Measurements from ENCODE around the gene LYRM9.
"Not testable (repeated sequence)": the region's sequence is repeated elsewhere in the genome, so short reads cannot be mapped to it uniquely, and the experiment has no call there.

Gene LYRM9

DNA sequence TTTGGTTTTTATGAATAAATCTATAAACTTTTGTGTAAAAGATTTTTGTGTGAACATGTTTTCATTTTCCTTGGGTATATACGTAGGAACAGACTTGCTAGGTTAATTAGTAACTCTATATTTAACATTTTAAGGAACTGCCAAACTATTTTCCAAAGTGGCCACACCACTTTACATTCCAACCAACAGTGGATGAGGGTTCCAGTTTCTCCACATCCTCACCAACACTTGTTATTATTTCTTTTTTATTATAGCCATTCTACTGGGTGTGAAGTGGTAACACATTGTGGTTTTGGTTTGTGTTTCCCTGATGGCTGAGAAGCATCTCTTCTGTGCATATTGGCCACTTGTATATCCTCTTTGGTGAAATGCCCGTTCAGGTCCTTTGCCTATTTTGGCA lies 20.0 kb downstream of the LYRM9 start:
- DNase-seq: no peak

DNA sequence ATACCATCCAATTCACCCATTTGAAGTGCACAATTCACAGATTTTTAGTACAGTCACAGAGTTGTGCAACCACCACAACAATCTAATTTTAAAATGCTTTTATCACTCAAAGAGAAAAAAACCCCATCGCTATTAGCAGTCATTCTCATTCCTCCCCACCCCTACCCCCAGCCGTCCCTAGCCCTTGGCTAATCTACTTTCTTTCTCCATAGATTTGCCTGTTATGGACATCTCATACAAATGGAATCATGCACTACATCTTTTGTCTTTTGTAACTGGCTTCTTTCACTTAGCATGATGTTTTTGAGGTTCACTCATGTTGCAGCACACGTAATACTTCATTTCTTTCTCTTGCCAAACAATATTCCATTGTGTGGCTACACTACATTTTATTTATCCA lies 20.4 kb downstream of the LYRM9 start:
- no peak for DNase-seq

GRCh38 chr17:27871407-27871806 lies 21.8 kb downstream of the LYRM9 start:
- no peak for DNase-seq

DNA sequence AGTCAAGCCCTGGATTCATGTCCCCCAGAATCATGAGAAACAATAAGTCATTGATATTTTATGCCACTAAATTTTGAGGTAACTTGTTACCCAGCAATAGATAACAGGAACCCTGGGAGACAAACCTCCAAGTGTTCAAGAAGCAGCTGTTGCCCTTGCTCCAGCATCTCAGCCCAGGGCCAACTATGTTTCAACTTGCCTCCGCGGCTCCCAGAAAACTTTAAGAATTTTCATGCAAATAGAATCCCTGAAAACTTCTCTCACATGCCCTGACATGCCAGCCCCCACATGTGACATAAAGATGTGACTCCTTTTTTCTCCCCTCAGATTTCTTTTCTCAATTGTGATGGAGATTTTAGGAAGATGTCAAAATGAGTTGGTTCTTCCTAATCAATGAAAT lies 22.8 kb downstream of the LYRM9 start:
- DNase-seq: no peak

- DNase-seq: no peak
These were observed 24.6 kb downstream of the LYRM9 start for GRCh38 chr17:27868565-27868964.

GRCh38 chr17:27862840-27863239 lies 30.3 kb downstream of the LYRM9 start:
- no peak for DNase-seq

DNA sequence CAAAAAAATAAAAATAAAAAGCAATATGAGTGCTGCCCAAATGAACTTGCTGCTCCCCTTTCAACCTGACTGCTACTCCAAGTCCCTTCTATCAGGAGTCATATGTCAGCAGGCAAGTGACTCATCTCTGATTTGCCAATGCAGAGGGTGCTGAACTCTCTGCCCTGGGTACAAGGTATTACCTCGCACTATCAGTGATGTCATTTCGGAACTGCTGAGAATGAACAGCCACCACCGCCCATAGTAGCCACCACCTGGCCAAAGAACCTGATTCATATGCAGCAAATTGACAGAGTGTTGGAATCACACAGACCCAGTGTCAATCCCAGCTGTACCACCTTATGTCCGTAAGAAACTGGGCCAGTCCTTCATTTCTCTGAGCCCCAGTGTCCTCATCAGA lies 31.2 kb downstream of the LYRM9 start:
- no peak for DNase-seq

DNA sequence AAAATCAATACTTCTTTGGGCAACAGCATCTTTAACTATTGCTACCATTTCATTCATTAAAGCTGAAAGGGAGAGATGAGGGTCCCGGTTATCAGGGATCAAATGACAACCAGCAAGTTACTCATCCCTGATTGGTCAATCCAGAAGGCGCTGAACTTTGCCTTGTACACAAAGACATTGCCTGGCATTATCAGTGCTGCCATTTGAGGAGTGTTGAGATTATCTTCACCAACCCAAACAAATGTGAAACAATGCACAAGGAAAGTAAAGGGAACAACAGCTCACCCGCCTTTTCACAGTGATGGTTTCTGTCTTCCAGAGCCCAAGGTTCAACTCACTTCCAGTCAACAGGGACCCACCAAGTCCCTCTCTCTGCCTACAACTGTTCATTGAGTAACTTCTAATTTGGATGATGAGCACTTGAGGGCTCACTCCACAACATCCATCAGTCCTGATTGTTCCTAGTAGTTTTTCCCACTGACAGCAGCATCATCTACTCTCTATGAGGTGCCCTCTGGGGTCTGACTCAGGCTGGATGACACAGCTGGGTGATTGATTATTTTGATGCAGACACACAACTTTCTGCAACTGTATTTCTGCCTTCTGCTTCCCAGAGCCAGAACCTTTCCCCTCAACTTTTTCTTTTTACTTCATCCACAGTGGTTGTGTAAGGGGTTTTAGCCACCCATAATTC lies 32.0 kb downstream of the LYRM9 start:
- no peak for DNase-seq

DNA sequence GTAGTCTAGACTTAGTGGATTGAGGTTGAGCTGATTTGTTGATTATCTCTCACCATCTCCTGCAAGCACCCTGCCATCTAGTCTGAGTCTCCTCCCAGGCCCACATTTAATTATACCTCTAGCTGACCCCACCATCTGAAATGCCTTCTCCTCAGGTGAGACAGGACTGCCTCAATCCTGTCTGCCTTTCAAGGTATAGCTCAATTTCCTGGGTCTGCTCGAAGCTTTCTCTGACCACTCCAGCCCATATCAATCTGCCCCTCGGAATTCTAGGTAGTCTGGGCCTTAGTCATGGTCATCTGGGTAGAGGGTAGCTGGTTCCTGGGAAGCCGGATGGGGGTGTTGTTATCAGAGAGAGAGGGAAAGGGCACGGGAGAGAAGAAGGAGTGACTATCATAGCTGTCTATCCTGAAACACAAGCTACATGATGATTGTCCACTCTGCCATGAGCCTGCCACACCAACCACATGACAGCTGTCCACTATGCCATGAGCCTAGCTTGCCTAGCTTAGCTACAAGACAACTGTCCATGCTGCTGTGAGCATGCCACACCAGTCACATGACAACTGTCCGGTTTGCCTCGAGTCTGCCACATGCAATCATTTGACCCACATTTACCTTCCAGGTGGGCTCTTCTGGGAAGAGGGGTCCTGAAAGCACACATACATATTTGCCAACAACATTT lies 34.4 kb downstream of the LYRM9 start:
- DNase-seq: no peak

DNA sequence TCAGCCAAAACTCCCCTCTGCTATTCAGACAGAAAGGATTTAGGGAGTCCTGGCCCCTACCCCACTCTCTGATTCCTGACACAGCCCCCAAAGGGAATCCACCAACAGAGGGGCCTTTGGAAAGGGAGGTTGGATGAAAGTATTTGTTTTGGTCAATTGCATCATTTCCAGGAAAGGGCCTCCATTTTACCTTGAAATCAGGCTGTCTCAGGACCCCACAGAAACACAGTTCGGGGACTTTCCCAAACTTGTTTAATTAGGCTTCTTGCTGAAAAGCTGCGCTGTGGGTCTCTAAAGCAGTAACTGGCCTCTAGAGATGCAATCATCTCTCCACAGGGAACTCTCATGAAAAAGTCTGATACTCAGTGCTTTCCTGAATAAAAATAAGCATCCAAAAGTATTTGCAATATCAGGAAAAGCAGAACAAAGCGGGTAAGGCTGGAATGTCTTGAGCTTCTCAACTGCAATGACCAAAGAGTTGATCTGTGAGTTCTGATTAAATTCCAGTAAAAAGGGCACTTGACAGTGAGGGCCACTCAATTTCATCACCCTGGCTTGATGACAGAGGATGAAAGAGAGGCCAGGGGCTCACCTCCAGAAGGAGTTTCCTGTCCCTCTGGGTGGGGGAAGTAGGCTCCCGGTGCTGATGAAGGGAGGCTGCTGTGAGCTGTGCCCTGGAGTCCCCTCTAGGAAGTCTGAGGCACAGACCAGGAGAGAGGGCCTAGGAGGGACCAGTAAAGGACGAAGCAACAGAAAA lies 36.3 kb downstream of the LYRM9 start:
- DNase-seq: no peak

GRCh38 chr17:27855454-27855853 lies 37.7 kb downstream of the LYRM9 start:
- DNase-seq: no peak

DNA sequence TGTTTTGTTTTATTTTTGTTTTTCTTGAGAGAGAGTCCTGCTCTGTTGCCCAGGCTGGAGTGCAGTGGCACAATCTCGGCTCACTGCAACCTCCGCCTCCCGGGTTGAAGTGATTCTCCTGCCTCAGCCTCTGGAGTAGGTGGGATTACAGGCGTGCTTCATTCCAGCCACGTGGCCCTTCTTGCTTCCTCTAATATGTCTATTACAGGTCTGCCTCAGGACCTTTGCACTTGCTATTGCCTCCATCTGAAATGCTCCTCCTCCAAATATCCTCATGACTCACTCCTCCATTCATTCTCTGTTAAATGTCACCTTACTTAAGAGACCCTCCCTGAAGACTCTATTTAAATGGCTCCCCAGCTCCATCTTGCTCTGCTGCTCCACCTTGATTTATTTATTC lies 39.0 kb downstream of the LYRM9 start:
- no peak for DNase-seq

- DNase-seq: no peak
These were observed 40.1 kb downstream of the LYRM9 start for GRCh38 chr17:27853091-27853490.

GRCh38 chr17:27849474-27850185 lies 43.5 kb downstream of the LYRM9 start:
- DNase-seq: no peak

DNA sequence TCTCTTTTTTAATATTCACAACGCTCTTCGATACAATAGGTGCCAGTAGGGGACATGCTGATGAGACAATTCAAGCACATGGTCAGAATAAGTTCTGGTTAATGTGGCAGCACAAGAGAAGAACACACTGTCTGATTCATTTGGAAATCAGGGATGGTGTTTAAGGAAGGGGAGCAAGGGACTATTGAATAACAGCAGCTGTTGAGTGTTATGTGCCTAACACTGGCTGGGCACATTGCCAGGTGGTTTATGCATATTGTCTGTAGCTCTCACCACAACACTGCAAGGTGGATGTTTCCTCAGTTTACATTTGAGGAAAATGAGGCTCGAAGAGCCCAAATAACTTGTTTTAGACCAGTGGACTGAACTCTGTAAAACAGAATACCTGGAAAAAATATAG lies 44.2 kb downstream of the LYRM9 start:
- no peak for DNase-seq

- DNase-seq: not testable (repeated sequence)
These were observed 46.3 kb downstream of the LYRM9 start for GRCh38 chr17:27846808-27847307.

- DNase-seq: no peak
These were observed 47.0 kb downstream of the LYRM9 start for GRCh38 chr17:27846042-27846655.

GRCh38 chr17:27845264-27846041 lies 47.7 kb downstream of the LYRM9 start:
- no peak for DNase-seq

DNA sequence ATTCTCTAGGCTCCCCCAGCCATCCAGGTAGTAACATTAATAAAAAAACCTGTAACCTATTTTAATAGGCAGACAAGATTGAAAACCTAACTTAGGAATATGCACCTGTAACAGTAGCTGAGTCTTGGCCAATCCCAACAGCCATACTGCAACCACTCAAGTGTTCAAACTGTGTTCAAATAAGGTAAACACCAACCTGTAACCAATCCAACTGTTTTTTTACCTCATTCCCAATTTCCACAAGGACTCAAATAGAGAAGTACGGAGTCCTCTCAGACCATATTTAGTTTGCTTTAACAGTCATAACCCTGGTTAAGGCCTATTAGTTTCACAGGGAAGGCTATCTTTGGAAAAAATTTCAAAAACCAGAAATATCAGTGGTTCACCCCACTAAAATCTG lies 52.5 kb downstream of the LYRM9 start:
- no peak for DNase-seq

GRCh38 chr17:27840406-27840678 lies 52.8 kb downstream of the LYRM9 start:
- not testable (repeated sequence) for DNase-seq

- DNase-seq: not testable (repeated sequence)
These were observed 53.4 kb downstream of the LYRM9 start for GRCh38 chr17:27839571-27840405.
